ENCODE measurements around the gene MYBBP1A.

MYBBP1A gene

DNA sequence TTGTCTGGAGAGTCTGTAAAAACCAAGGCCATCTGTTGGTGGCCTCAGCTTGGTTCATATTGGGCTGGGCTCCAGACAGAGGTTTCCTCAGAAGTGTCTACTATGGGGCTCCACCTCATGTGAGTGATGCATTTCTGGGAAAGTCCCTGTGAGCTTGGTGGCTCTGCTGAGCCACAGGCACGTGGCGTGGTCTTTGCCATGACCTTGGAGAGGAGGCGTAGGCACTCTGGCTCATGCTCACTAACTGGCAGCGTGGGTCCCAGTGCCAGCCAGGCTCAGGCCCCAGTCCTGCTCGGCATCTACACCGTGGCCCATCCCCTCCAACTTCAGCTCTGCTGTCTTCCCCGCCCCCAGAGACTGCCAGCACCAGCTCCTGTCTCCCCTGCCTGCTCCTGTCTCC is 18.5 kb upstream of the MYBBP1A start:
- ATAC-seq = no peak
- TF ChIP-seq, protein P1, sequence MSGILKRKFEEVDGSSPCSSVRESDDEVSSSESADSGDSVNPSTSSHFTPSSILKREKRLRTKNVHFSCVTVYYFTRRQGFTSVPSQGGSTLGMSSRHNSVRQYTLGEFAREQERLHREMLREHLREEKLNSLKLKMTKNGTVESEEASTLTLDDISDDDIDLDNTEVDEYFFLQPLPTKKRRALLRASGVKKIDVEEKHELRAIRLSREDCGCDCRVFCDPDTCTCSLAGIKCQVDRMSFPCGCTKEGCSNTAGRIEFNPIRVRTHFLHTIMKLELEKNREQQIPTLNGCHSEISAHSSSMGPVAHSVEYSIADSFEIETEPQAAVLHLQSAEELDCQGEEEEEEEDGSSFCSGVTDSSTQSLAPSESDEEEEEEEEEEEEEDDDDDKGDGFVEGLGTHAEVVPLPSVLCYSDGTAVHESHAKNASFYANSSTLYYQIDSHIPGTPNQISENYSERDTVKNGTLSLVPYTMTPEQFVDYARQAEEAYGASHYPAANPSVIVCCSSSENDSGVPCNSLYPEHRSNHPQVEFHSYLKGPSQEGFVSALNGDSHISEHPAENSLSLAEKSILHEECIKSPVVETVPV (CRISPR knock-in tag; IDR thresholded peaks at IDR 0.05) = no peak
- TF ChIP-seq GLIS3 (CRISPR knock-in tag; IDR thresholded peaks at IDR 0.05) (no peak), RARB (CRISPR knock-in tag; IDR thresholded peaks at IDR 0.05) (no peak), TCF4 (CRISPR knock-in tag; IDR thresholded peaks at IDR 0.05; ENCODE audit: borderline replicate concordance) (no peak), PPARA (CRISPR knock-in tag; IDR thresholded peaks at IDR 0.05; ENCODE audit: borderline replicate concordance) (no peak), OSR1 (CRISPR knock-in tag; IDR thresholded peaks at IDR 0.05) (no peak), TOX (CRISPR knock-in tag; IDR thresholded peaks at IDR 0.05; ENCODE audit: borderline replicate concordance) (no peak), CSDC2 (CRISPR knock-in tag; IDR thresholded peaks at IDR 0.05) (no peak), ISL1 (CRISPR knock-in tag; IDR thresholded peaks at IDR 0.05) (no peak), BACH2 (CRISPR knock-in tag; IDR thresholded peaks at IDR 0.05; ENCODE audit: borderline replicate concordance) (no peak), SNAI2 (CRISPR knock-in tag; IDR thresholded peaks at IDR 0.05) (no peak), ZC3H10 (CRISPR knock-in tag; IDR thresholded peaks at IDR 0.05) (no peak), ESRRG (CRISPR knock-in tag; IDR thresholded peaks at IDR 0.05) (no peak), ARNTL (CRISPR knock-in tag; IDR thresholded peaks at IDR 0.05; ENCODE audit: borderline replicate concordance, low read depth) (no peak), ZNF8 (CRISPR knock-in tag; IDR thresholded peaks at IDR 0.05) (no peak), ZNF70 (CRISPR knock-in tag; IDR thresholded peaks at IDR 0.05) (no peak), ZFP30 (CRISPR knock-in tag; IDR thresholded peaks at IDR 0.05) (no peak)
- TF ChIP-seq, protein P2, sequence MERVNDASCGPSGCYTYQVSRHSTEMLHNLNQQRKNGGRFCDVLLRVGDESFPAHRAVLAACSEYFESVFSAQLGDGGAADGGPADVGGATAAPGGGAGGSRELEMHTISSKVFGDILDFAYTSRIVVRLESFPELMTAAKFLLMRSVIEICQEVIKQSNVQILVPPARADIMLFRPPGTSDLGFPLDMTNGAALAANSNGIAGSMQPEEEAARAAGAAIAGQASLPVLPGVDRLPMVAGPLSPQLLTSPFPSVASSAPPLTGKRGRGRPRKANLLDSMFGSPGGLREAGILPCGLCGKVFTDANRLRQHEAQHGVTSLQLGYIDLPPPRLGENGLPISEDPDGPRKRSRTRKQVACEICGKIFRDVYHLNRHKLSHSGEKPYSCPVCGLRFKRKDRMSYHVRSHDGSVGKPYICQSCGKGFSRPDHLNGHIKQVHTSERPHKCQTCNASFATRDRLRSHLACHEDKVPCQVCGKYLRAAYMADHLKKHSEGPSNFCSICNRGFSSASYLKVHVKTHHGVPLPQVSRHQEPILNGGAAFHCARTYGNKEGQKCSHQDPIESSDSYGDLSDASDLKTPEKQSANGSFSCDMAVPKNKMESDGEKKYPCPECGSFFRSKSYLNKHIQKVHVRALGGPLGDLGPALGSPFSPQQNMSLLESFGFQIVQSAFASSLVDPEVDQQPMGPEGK (CRISPR knock-in tag; IDR thresholded peaks at IDR 0.05; ENCODE audit: borderline replicate concordance) = no peak
- TF ChIP-seq, protein P3, sequence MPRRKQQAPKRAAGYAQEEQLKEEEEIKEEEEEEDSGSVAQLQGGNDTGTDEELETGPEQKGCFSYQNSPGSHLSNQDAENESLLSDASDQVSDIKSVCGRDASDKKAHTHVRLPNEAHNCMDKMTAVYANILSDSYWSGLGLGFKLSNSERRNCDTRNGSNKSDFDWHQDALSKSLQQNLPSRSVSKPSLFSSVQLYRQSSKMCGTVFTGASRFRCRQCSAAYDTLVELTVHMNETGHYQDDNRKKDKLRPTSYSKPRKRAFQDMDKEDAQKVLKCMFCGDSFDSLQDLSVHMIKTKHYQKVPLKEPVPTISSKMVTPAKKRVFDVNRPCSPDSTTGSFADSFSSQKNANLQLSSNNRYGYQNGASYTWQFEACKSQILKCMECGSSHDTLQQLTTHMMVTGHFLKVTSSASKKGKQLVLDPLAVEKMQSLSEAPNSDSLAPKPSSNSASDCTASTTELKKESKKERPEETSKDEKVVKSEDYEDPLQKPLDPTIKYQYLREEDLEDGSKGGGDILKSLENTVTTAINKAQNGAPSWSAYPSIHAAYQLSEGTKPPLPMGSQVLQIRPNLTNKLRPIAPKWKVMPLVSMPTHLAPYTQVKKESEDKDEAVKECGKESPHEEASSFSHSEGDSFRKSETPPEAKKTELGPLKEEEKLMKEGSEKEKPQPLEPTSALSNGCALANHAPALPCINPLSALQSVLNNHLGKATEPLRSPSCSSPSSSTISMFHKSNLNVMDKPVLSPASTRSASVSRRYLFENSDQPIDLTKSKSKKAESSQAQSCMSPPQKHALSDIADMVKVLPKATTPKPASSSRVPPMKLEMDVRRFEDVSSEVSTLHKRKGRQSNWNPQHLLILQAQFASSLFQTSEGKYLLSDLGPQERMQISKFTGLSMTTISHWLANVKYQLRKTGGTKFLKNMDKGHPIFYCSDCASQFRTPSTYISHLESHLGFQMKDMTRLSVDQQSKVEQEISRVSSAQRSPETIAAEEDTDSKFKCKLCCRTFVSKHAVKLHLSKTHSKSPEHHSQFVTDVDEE (CRISPR knock-in tag; IDR thresholded peaks at IDR 0.05) = no peak
- TF ChIP-seq, protein P4, sequence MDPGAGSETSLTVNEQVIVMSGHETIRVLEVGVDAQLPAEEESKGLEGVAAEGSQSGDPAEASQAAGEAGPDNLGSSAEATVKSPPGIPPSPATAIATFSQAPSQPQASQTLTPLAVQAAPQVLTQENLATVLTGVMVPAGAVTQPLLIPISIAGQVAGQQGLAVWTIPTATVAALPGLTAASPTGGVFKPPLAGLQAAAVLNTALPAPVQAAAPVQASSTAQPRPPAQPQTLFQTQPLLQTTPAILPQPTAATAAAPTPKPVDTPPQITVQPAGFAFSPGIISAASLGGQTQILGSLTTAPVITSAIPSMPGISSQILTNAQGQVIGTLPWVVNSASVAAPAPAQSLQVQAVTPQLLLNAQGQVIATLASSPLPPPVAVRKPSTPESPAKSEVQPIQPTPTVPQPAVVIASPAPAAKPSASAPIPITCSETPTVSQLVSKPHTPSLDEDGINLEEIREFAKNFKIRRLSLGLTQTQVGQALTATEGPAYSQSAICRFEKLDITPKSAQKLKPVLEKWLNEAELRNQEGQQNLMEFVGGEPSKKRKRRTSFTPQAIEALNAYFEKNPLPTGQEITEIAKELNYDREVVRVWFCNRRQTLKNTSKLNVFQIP (CRISPR knock-in tag; IDR thresholded peaks at IDR 0.05; ENCODE audit: borderline replicate concordance, low read depth) = no peak

DNA sequence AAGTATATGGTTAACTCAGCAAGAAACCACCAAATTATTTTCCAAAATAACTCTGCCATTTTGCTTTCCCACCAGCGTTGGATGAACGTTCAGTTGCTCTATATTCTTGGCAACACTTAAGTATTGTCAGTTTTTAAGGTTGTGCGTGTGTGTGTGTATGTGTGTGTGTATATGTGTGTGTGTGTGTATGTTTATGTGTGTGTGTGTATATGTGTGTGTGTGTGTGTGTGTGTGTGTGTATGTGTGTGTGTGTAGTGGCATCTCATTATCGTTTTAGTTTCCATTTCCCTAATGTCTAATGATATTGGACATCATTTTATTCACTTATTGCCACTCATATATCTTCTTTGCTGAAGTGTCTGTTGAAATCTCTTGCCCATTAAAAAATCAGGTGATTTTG is 17.9 kb upstream of the MYBBP1A start:
- no peak for ATAC-seq
- no peak for TF ChIP-seq PPARA (CRISPR knock-in tag; IDR thresholded peaks at IDR 0.05; ENCODE audit: borderline replicate concordance)
- TF ChIP-seq TCF4 (CRISPR knock-in tag; IDR thresholded peaks at IDR 0.05; ENCODE audit: borderline replicate concordance) = no peak
- TF ChIP-seq ZNF565 (CRISPR knock-in tag; conservative IDR thresholded peaks at IDR 0.05; ENCODE audit: low read depth) = no peak
- TF ChIP-seq ISL1 (CRISPR knock-in tag; IDR thresholded peaks at IDR 0.05) = no peak
- no peak for TF ChIP-seq ARNTL (CRISPR knock-in tag; IDR thresholded peaks at IDR 0.05; ENCODE audit: borderline replicate concordance, low read depth)
- TF ChIP-seq, protein P4 (CRISPR knock-in tag; IDR thresholded peaks at IDR 0.05; ENCODE audit: borderline replicate concordance, low read depth) = no peak
- TF ChIP-seq TOX (CRISPR knock-in tag; IDR thresholded peaks at IDR 0.05; ENCODE audit: borderline replicate concordance) = no peak
- TF ChIP-seq, protein P1 (CRISPR knock-in tag; IDR thresholded peaks at IDR 0.05) = no peak
- no peak for TF ChIP-seq ZNF8 (CRISPR knock-in tag; IDR thresholded peaks at IDR 0.05)
- TF ChIP-seq, protein P2 (CRISPR knock-in tag; IDR thresholded peaks at IDR 0.05; ENCODE audit: borderline replicate concordance) = no peak
- no peak for TF ChIP-seq OSR1 (CRISPR knock-in tag; IDR thresholded peaks at IDR 0.05)
- TF ChIP-seq, protein P5, sequence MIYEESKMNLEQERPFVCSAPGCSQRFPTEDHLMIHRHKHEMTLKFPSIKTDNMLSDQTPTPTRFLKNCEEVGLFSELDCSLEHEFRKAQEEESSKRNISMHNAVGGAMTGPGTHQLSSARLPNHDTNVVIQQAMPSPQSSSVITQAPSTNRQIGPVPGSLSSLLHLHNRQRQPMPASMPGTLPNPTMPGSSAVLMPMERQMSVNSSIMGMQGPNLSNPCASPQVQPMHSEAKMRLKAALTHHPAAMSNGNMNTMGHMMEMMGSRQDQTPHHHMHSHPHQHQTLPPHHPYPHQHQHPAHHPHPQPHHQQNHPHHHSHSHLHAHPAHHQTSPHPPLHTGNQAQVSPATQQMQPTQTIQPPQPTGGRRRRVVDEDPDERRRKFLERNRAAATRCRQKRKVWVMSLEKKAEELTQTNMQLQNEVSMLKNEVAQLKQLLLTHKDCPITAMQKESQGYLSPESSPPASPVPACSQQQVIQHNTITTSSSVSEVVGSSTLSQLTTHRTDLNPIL (CRISPR knock-in tag; IDR thresholded peaks at IDR 0.05; ENCODE audit: low read depth) = no peak
- TF ChIP-seq CSDC2 (CRISPR knock-in tag; IDR thresholded peaks at IDR 0.05) = no peak
